GM12878 (cell line): ENCODE data around the gene CWF19L2.

Experiments used
- CBX3 ChIP-seq: fragments of 200-600 bp; sonication (generic); IDR thresholded peaks from 2 replicates; pipeline ENCODE4 v1.6.1; 2016; ENCODE audit warnings: low read depth, borderline replicate concordance
- CEBPB ChIP-seq, 2 experiments: fragments of 150-350 bp in 1 of 2; IDR thresholded peaks; 2 replicates each; pipeline ENCODE4 v1.6.1; 2012 to 2014; ENCODE audit warnings: low read depth in 2 of 2, low read length in 2 of 2, borderline replicate concordance in 1 of 2, inconsistent platforms in 1 of 2
- CTCF ChIP-seq, 3 experiments: IDR thresholded peaks in 2 of 3; conservative IDR thresholded peaks in 1 of 3; 2 replicates each; pipeline ENCODE4 v1.5.1; 2011; ENCODE audit warnings: low read depth in 3 of 3, low read length in 3 of 3, mild to moderate bottlenecking in 3 of 3, control low read depth in 2 of 3, moderate library complexity in 2 of 3, inconsistent platforms in 1 of 3, mixed read lengths in 1 of 3; ENCODE audit not compliant: control insufficient read depth in 2 of 3, insufficient read depth in 1 of 3; ENCODE audit errors: extremely low read depth in 1 of 3
- MYC ChIP-seq: IDR thresholded peaks from 2 replicates; pipeline ENCODE4 v1.6.1; 2011; ENCODE audit warnings: mild to moderate bottlenecking, low read length, moderate library complexity, inconsistent platforms; ENCODE audit not compliant: insufficient read depth, insufficient replicate concordance, insufficient read length, severe bottlenecking
- NRF1 ChIP-seq: conservative IDR thresholded peaks from 2 replicates; pipeline ENCODE4 v1.6.1; 2011; ENCODE audit warnings: mild to moderate bottlenecking, low read depth, low read length, improper control_type of control experiment
- USF2 ChIP-seq: IDR thresholded peaks from 2 replicates; pipeline ENCODE4 v1.6.1; 2011; ENCODE audit warnings: low read depth, low read length, improper control_type of control experiment, borderline replicate concordance
- YY1 ChIP-seq: IDR thresholded peaks from 2 replicates; pipeline ENCODE4 v1.6.1; 2011; ENCODE audit warnings: low read depth, mild to moderate bottlenecking, low read length

- no peak for TF ChIP-seq CTCF (IDR thresholded peaks at IDR 0.05 in 2 of 3, conservative IDR thresholded peaks at IDR 0.05 in 1 of 3; ENCODE audit: control insufficient read depth in 2 of 3, extremely low read depth in 1 of 3, insufficient read depth in 1 of 3, low read depth in 3 of 3, low read length in 3 of 3)
- TF ChIP-seq CBX3: no peak
- no peak for TF ChIP-seq USF2
- no peak for TF ChIP-seq CEBPB (IDR thresholded peaks at IDR 0.05; ENCODE audit: borderline replicate concordance in 1 of 2, low read depth in 2 of 2, low read length in 2 of 2)
- no peak for TF ChIP-seq NRF1
- no peak for TF ChIP-seq MYC
- no peak for TF ChIP-seq YY1
Observed at GRCh38 chr11:107405260-107405659, 52.4 kb downstream of the CWF19L2 start.
